ENCODE data around the gene ZFAND6.

ZFAND6 gene

GRCh38 chr15:80185152-80185551 is 125.7 kb downstream of the ZFAND6 start:
- DNase-seq (ENCODE audit: low read depth) = no peak
- no peak for TF ChIP-seq CTCF (IDR thresholded peaks at IDR 0.05; ENCODE audit: insufficient read depth, low read depth, low read length, missing control alignments)
- H3K4me3 ChIP-seq (ENCODE audit: low read depth, low read length) = no peak overlapping the region

GRCh38 chr15:80186066-80186465 is 126.6 kb downstream of the ZFAND6 start:
- TF ChIP-seq CTCF (IDR thresholded peaks at IDR 0.05; ENCODE audit: insufficient read depth, low read depth, low read length, missing control alignments) = no peak
- H3K4me3 ChIP-seq (ENCODE audit: low read depth, low read length) = no peak overlapping the region
- DNase-seq (ENCODE audit: low read depth) = no peak

GRCh38 chr15:80186597-80186996 is 127.1 kb downstream of the ZFAND6 start:
- no peak for DNase-seq (ENCODE audit: low read depth)
- H3K4me3 ChIP-seq (ENCODE audit: low read depth, low read length) = no peak overlapping the region
- no peak for TF ChIP-seq CTCF (IDR thresholded peaks at IDR 0.05; ENCODE audit: insufficient read depth, low read depth, low read length, missing control alignments)
